Activated naive CD4-positive, alpha-beta T cell treated with anti-CD3 and anti-CD28 coated beads, Interleukin-2, amount 50 U/mL, for 16 hours (primary cell): Measurements from ENCODE around the gene NRROS.
"Not testable (repeated sequence)": the region's sequence is repeated elsewhere in the genome, so short reads cannot be mapped to it uniquely, and the experiment has no call there.

ENCODE experiments used
- DNase-seq: peaks from one replicate; pipeline ENCODE4 v3.0.0-alpha.2; 2020

Gene NRROS

GRCh38 chr3:196625331-196625730 is 14.2 kb upstream of the NRROS start:
- DNase-seq, result no peak

- DNase-seq, result no peak
These were observed 11.6 kb upstream of the NRROS start for GRCh38 chr3:196627918-196628231.

- DNase-seq, result no peak
These were observed 10.3 kb upstream of the NRROS start for GRCh38 chr3:196629228-196629627.

- no peak for DNase-seq
These were observed 7.8 kb upstream of the NRROS start for GRCh38 chr3:196631682-196632045.

GRCh38 chr3:196632046-196632751 is 7.3 kb upstream of the NRROS start:
- DNase-seq, result peak; percentile 83

GRCh38 chr3:196633555-196634151 is 5.8 kb upstream of the NRROS start:
- no peak for DNase-seq

GRCh38 chr3:196634224-196634623 is 5.3 kb upstream of the NRROS start:
- DNase-seq, result no peak

- no peak for DNase-seq
These were observed 4.7 kb upstream of the NRROS start for GRCh38 chr3:196634829-196635228.

- no peak for DNase-seq
These were observed 2.8 kb upstream of the NRROS start for GRCh38 chr3:196636369-196637349.

GRCh38 chr3:196637941-196638340 is 1.6 kb upstream of the NRROS start:
- DNase-seq, result not testable (repeated sequence)

- no peak for DNase-seq
These were observed 522 bp upstream of the NRROS start for GRCh38 chr3:196638861-196639482.

GRCh38 chr3:196640297-196641018 is 964 bp downstream of the NRROS start:
- DNase-seq, result peak; percentile 25

GRCh38 chr3:196641333-196642054 is 2.0 kb downstream of the NRROS start:
- DNase-seq, result peak; percentile 74

GRCh38 chr3:196642434-196642833 is 2.9 kb downstream of the NRROS start:
- DNase-seq, result no peak

GRCh38 chr3:196643201-196643749 is 3.8 kb downstream of the NRROS start:
- no peak for DNase-seq

- no peak for DNase-seq
These were observed 4.3 kb downstream of the NRROS start for GRCh38 chr3:196643761-196644160.

- DNase-seq, result no peak
These were observed 5.6 kb downstream of the NRROS start for GRCh38 chr3:196645096-196645495.

- no peak for DNase-seq
These were observed 6.6 kb downstream of the NRROS start for GRCh38 chr3:196645897-196646665.

GRCh38 chr3:196646666-196647216 is 7.2 kb downstream of the NRROS start:
- no peak for DNase-seq

- no peak for DNase-seq
These were observed 11.3 kb downstream of the NRROS start for GRCh38 chr3:196650740-196651311.
